ENCODE results near the gene PIP. TPM values are rescaled to one million over a fixed set of nuclear protein-coding genes. Genes with fewer than 3 reads are reported as not detected.

Gene PIP
- total RNA-seq, 1 donor from 2014 or later, result not detected

DNA sequence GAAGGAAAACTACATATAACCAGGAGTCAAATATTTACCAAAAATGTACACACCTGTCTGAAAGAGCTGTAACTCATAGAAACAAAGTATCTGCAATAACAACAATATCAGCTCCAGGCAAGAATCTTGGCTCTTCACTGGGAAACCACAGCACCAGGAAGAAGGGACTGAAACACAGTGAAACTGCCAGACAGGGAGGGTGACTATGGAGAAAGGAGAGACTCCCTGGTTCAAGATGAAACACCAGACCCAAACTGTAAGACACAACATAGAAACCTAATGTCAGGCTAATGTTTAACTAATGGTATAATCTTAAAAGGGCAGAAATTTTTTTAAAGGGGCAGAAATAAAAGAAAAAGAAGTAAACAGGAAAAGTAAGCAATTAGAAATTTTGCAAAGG, 39.8 kb downstream of the PIP start:
- no peak overlapping the region for H3K27ac Mint-ChIP-seq
- Histone ChIP-seq H3K9ac (no peak overlapping the region), H3K9me3 (ENCODE audit: low read depth) (no peaks in the 10 kb centered on the region), H3K27me3 (no peaks in the 10 kb centered on the region), H3F3A (ENCODE audit: low read depth) (no peaks in the 10 kb centered on the region), H3K36me3 (no peaks in the 10 kb centered on the region), H3K4me2 (no peak overlapping the region), H3K4me3 (no peak overlapping the region), H2AFZ (replicated peaks) (no peak overlapping the region), H3K27ac (no peak overlapping the region), H3K79me2 (ENCODE audit: low read depth) (no peaks in the 10 kb centered on the region), H3K4me1 (no peaks in the 10 kb centered on the region), H4K20me1 (ENCODE audit: low read depth) (no peaks in the 10 kb centered on the region)
- H3K27me3 Mint-ChIP-seq (ENCODE audit: insufficient read depth, low read depth), result no peaks in the 10 kb centered on the region
- TF ChIP-seq EZH2phosphoT487 (IDR thresholded peaks at IDR 0.05), result no peak
- no peak for TF ChIP-seq EZH2 (IDR thresholded peaks at IDR 0.05)
- TF ChIP-seq, protein P1, sequence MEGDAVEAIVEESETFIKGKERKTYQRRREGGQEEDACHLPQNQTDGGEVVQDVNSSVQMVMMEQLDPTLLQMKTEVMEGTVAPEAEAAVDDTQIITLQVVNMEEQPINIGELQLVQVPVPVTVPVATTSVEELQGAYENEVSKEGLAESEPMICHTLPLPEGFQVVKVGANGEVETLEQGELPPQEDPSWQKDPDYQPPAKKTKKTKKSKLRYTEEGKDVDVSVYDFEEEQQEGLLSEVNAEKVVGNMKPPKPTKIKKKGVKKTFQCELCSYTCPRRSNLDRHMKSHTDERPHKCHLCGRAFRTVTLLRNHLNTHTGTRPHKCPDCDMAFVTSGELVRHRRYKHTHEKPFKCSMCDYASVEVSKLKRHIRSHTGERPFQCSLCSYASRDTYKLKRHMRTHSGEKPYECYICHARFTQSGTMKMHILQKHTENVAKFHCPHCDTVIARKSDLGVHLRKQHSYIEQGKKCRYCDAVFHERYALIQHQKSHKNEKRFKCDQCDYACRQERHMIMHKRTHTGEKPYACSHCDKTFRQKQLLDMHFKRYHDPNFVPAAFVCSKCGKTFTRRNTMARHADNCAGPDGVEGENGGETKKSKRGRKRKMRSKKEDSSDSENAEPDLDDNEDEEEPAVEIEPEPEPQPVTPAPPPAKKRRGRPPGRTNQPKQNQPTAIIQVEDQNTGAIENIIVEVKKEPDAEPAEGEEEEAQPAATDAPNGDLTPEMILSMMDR (IDR thresholded peaks at IDR 0.05), result no peak
- peaks cover 3% of the 10 kb centered on the region for H3K9me3 Mint-ChIP-seq
- no peak overlapping the region for H3K4me3 Mint-ChIP-seq
- no peaks in the 10 kb centered on the region for H3K4me1 Mint-ChIP-seq
- no peak for DNase-seq (ENCODE audit: low spot score)
- H3K36me3 Mint-ChIP-seq, result no peaks in the 10 kb centered on the region

DNA sequence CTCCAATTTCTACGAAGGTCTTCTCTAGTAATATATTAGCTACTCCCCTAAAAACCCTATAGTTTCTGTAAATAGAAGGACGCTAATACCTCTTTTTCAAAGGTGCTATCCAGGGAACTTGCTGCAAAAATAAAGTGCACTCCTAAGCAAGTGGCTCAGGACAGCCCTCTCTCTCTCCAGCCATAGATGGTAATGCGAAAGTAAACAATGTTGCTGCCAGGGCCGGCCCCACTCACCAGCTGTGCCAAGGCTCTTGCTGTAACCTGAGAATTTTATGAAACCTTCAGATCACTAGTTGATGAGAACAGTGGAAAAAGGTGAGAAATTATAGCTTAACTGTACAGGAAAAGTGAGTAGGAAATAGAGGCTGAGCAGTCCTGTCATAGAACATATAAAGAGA, 40.5 kb downstream of the PIP start:
- Mint-ChIP-seq H3K27ac (no peak overlapping the region), H3K27me3 (ENCODE audit: insufficient read depth, low read depth) (no peaks in the 10 kb centered on the region), H3K36me3 (no peaks in the 10 kb centered on the region), H3K9me3 (peaks cover under 1% of the 10 kb centered on the region), H3K4me3 (no peak overlapping the region), H3K4me1 (no peaks in the 10 kb centered on the region)
- Histone ChIP-seq H3K36me3 (no peaks in the 10 kb centered on the region), H3K9me3 (ENCODE audit: low read depth) (no peaks in the 10 kb centered on the region), H3K4me2 (no peak overlapping the region), H3K27ac (no peak overlapping the region), H3K27me3 (no peaks in the 10 kb centered on the region), H3K4me1 (no peaks in the 10 kb centered on the region), H3F3A (ENCODE audit: low read depth) (no peaks in the 10 kb centered on the region), H3K9ac (no peak overlapping the region), H3K4me3 (no peak overlapping the region), H3K79me2 (ENCODE audit: low read depth) (no peaks in the 10 kb centered on the region), H2AFZ (replicated peaks) (no peak overlapping the region), H4K20me1 (ENCODE audit: low read depth) (no peaks in the 10 kb centered on the region)
- DNase-seq (ENCODE audit: low spot score), result no peak
- TF ChIP-seq EZH2 (IDR thresholded peaks at IDR 0.05) (no peak), EZH2phosphoT487 (IDR thresholded peaks at IDR 0.05) (no peak)
- TF ChIP-seq, protein P1 (IDR thresholded peaks at IDR 0.05), result no peak

DNA sequence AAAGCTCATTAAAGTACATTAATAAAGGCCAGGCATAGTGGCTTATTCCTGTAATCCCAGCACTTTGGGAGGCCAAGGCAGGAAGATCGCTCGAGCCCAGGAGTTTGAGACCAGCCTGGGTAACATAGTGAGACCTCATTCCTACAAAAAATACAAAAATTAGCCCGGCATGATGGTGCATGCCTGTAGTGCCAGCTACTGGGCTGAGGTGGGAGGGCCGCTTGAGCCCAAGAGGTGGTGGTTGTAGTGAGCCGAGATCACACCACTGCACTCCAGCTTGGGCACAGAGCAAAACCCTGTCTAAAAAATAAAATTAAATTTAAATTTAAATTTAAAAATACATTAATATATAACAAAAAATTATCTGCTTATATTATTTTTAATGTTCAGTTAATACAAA, 44.3 kb downstream of the PIP start:
- DNase-seq (ENCODE audit: low spot score), result no peak
- Mint-ChIP-seq H3K4me1 (no peaks in the 10 kb centered on the region), H3K4me3 (no peak overlapping the region), H3K27ac (no peak overlapping the region), H3K9me3 (no peaks in the 10 kb centered on the region), H3K27me3 (ENCODE audit: insufficient read depth, low read depth) (no peaks in the 10 kb centered on the region), H3K36me3 (no peaks in the 10 kb centered on the region)
- Histone ChIP-seq H2AFZ (replicated peaks) (no peak overlapping the region), H3K36me3 (no peaks in the 10 kb centered on the region), H3F3A (ENCODE audit: low read depth) (no peaks in the 10 kb centered on the region), H3K27ac (no peak overlapping the region), H3K9ac (no peak overlapping the region), H3K9me3 (ENCODE audit: low read depth) (no peaks in the 10 kb centered on the region), H3K4me1 (no peaks in the 10 kb centered on the region), H3K27me3 (no peaks in the 10 kb centered on the region), H3K4me2 (no peak overlapping the region), H3K79me2 (ENCODE audit: low read depth) (no peaks in the 10 kb centered on the region), H3K4me3 (no peak overlapping the region), H4K20me1 (ENCODE audit: low read depth) (no peaks in the 10 kb centered on the region)
- TF ChIP-seq EZH2phosphoT487 (IDR thresholded peaks at IDR 0.05), result no peak
- TF ChIP-seq EZH2 (IDR thresholded peaks at IDR 0.05), result no peak
- TF ChIP-seq, protein P1 (IDR thresholded peaks at IDR 0.05), result peak; percentile 23
